ENCODE measurements around the gene SETD3. TPM values are rescaled to one million over a fixed set of nuclear protein-coding genes. Genes with fewer than 3 reads are reported as not detected.

SETD3 gene
- total and polyA plus RNA-seq, 2 experiments from 2014 or later = 43.3 to 54.6 TPM

GRCh38 chr14:99374964-99375363, 105.7 kb downstream of the SETD3 start:
- H3K9me3 ChIP-seq (ENCODE audit: low read depth) = no peaks in the 10 kb centered on the region
- no peak overlapping the region for H3K9ac ChIP-seq
- H3K27me3 ChIP-seq (replicated peaks; ENCODE audit: insufficient read depth) = peaks cover 9% of the 10 kb centered on the region; the same call in 1 of the 2 replicates
- no peaks in the 10 kb centered on the region for H4K20me1 ChIP-seq (ENCODE audit: insufficient read depth)
- no peaks in the 10 kb centered on the region for H3K4me1 ChIP-seq (ENCODE audit: insufficient read depth)
- H2AFZ ChIP-seq = no peak overlapping the region
- no peak overlapping the region for H3K4me2 ChIP-seq (ENCODE audit: unreplicated experiment)
- H3K27ac ChIP-seq = no peak overlapping the region
- WGBS, 2 experiments (ENCODE audit: low coverage in 1 of 2, low lambda C conversion rate in 2 of 2, missing lambda C conversion rate in 2 of 2) = 69 to 72% methylated on average over 11 of the region's 11 CpGs
- no peaks in the 10 kb centered on the region for H3K79me2 ChIP-seq (ENCODE audit: insufficient read depth)
- H3K36me3 ChIP-seq (ENCODE audit: low read depth) = no peaks in the 10 kb centered on the region
- H3K4me3 ChIP-seq = no peak overlapping the region
- H3F3A ChIP-seq (ENCODE audit: insufficient read depth) = no peaks in the 10 kb centered on the region
- DNase-seq = no peak
- TF ChIP-seq EZH2 (IDR thresholded peaks at IDR 0.05; ENCODE audit: insufficient read depth, poor library complexity, severe bottlenecking) (no peak), EZH2phosphoT487 (IDR thresholded peaks at IDR 0.05; ENCODE audit: insufficient read depth, low read depth) (no peak)
- in situ Hi-C loops (cut with MboI) = no loop called here
- H3K9me2 ChIP-seq (ENCODE audit: insufficient read depth) = no peaks in the 10 kb centered on the region

- in situ Hi-C loops (cut with MboI) = no loop called here
- no peaks in the 10 kb centered on the region for H3K36me3 ChIP-seq (ENCODE audit: low read depth)
- no peak for DNase-seq
- WGBS, 2 experiments (ENCODE audit: low coverage in 1 of 2, low lambda C conversion rate in 2 of 2, missing lambda C conversion rate in 2 of 2) = 66 to 68% methylated on average over 16 of the region's 16 CpGs
- H3F3A ChIP-seq (ENCODE audit: insufficient read depth) = no peaks in the 10 kb centered on the region
- no peak overlapping the region for H3K4me2 ChIP-seq (ENCODE audit: unreplicated experiment)
- TF ChIP-seq EZH2 (IDR thresholded peaks at IDR 0.05; ENCODE audit: insufficient read depth, poor library complexity, severe bottlenecking) = no peak
- no peak for TF ChIP-seq EZH2phosphoT487 (IDR thresholded peaks at IDR 0.05; ENCODE audit: insufficient read depth, low read depth)
- no peaks in the 10 kb centered on the region for H4K20me1 ChIP-seq (ENCODE audit: insufficient read depth)
- no peak overlapping the region for H3K4me3 ChIP-seq
- no peaks in the 10 kb centered on the region for H3K9me2 ChIP-seq (ENCODE audit: insufficient read depth)
- H3K4me1 ChIP-seq (ENCODE audit: insufficient read depth) = no peaks in the 10 kb centered on the region
- no peak overlapping the region for H2AFZ ChIP-seq
- no peak overlapping the region for H3K27ac ChIP-seq
- no peak overlapping the region for H3K9ac ChIP-seq
- no peaks in the 10 kb centered on the region for H3K79me2 ChIP-seq (ENCODE audit: insufficient read depth)
- H3K27me3 ChIP-seq (replicated peaks; ENCODE audit: insufficient read depth) = no peaks in the 10 kb centered on the region; the same call in 1 of the 2 replicates
- no peaks in the 10 kb centered on the region for H3K9me3 ChIP-seq (ENCODE audit: low read depth)
These were observed 116.9 kb downstream of the SETD3 start for GRCh38 chr14:99363616-99364290.

GRCh38 chr14:99363051-99363450, 117.6 kb downstream of the SETD3 start:
- H3K9me2 ChIP-seq (ENCODE audit: insufficient read depth) = no peaks in the 10 kb centered on the region
- no peak overlapping the region for H2AFZ ChIP-seq
- no peak overlapping the region for H3K27ac ChIP-seq
- H3K4me1 ChIP-seq (ENCODE audit: insufficient read depth) = no peaks in the 10 kb centered on the region
- H3K36me3 ChIP-seq (ENCODE audit: low read depth) = no peaks in the 10 kb centered on the region
- H4K20me1 ChIP-seq (ENCODE audit: insufficient read depth) = no peaks in the 10 kb centered on the region
- H3K4me3 ChIP-seq = no peak overlapping the region
- no peak overlapping the region for H3K4me2 ChIP-seq (ENCODE audit: unreplicated experiment)
- 76 to 80% methylated on average over 12 of the region's 12 CpGs for WGBS, 2 experiments (ENCODE audit: low coverage in 1 of 2, low lambda C conversion rate in 2 of 2, missing lambda C conversion rate in 2 of 2)
- in situ Hi-C loops (cut with MboI) = no loop called here
- H3K27me3 ChIP-seq (replicated peaks; ENCODE audit: insufficient read depth) = no peaks in the 10 kb centered on the region; the same call in 1 of the 2 replicates
- H3K9ac ChIP-seq = no peak overlapping the region
- TF ChIP-seq EZH2 (IDR thresholded peaks at IDR 0.05; ENCODE audit: insufficient read depth, poor library complexity, severe bottlenecking) (no peak), EZH2phosphoT487 (IDR thresholded peaks at IDR 0.05; ENCODE audit: insufficient read depth, low read depth) (no peak)
- no peaks in the 10 kb centered on the region for H3K9me3 ChIP-seq (ENCODE audit: low read depth)
- H3K79me2 ChIP-seq (ENCODE audit: insufficient read depth) = no peaks in the 10 kb centered on the region
- no peaks in the 10 kb centered on the region for H3F3A ChIP-seq (ENCODE audit: insufficient read depth)
- DNase-seq = no peak

GRCh38 chr14:99361596-99362215, 119.0 kb downstream of the SETD3 start:
- Histone ChIP-seq H3K27me3 (replicated peaks; ENCODE audit: insufficient read depth) (no peaks in the 10 kb centered on the region; the same call in 1 of the 2 replicates), H2AFZ (no peak overlapping the region), H3K9ac (no peak overlapping the region), H3K9me3 (ENCODE audit: low read depth) (no peaks in the 10 kb centered on the region), H3K36me3 (ENCODE audit: low read depth) (no peaks in the 10 kb centered on the region), H3K27ac (no peak overlapping the region), H3K4me2 (ENCODE audit: unreplicated experiment) (no peak overlapping the region), H3K4me3 (no peak overlapping the region), H4K20me1 (ENCODE audit: insufficient read depth) (no peaks in the 10 kb centered on the region), H3K79me2 (ENCODE audit: insufficient read depth) (no peaks in the 10 kb centered on the region), H3K9me2 (ENCODE audit: insufficient read depth) (no peaks in the 10 kb centered on the region), H3K4me1 (ENCODE audit: insufficient read depth) (no peaks in the 10 kb centered on the region), H3F3A (ENCODE audit: insufficient read depth) (no peaks in the 10 kb centered on the region)
- TF ChIP-seq EZH2 (IDR thresholded peaks at IDR 0.05; ENCODE audit: insufficient read depth, poor library complexity, severe bottlenecking) = no peak
- no peak for TF ChIP-seq EZH2phosphoT487 (IDR thresholded peaks at IDR 0.05; ENCODE audit: insufficient read depth, low read depth)
- no peak for DNase-seq
- in situ Hi-C loops (cut with MboI) = no loop called here
- 77 to 78% methylated on average over 21 of the region's 21 CpGs for WGBS, 2 experiments (ENCODE audit: low coverage in 1 of 2, low lambda C conversion rate in 2 of 2, missing lambda C conversion rate in 2 of 2)

Measured in GM23248 (cell line).